ENCODE results near the gene EDN1. TPM values are rescaled to one million over a fixed set of nuclear protein-coding genes. Genes with fewer than 3 reads are reported as not detected.

The EDN1 gene
- total RNA-seq, 1 donor from 2014 or later = 18.8 TPM

DNA sequence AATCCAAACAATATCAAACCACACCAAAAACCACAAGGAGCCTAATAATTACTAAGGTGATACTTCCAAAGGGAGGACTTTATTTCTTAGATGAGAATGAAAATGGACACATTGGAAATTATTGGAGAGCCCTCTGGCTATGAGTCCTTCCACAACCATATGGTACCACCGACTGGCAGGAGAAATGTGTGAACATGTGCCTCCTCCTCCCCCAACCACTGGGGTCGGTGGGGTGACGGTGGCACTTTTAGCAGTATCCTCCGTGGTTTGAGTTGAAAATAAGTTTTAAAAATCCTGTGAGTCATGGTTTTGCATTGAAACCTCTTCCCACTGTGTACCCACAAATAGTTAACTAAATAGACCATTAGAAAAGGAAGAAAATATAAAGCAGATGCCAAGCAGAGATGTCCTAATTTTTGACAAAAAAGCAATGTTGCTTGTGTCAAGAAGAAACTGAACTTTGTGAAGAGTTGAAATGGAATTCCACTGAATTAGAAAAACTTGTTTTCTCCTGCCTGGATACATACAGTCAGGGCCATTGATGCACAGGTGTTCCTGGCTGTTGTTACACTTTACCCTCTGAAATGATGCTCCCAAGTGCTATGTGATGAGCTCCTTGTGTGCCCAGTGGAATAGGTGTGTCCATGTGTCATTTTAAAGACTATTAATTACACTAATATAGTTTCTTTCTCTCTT is 3.2 kb downstream of the EDN1 start:
- TF ChIP-seq, protein P1, sequence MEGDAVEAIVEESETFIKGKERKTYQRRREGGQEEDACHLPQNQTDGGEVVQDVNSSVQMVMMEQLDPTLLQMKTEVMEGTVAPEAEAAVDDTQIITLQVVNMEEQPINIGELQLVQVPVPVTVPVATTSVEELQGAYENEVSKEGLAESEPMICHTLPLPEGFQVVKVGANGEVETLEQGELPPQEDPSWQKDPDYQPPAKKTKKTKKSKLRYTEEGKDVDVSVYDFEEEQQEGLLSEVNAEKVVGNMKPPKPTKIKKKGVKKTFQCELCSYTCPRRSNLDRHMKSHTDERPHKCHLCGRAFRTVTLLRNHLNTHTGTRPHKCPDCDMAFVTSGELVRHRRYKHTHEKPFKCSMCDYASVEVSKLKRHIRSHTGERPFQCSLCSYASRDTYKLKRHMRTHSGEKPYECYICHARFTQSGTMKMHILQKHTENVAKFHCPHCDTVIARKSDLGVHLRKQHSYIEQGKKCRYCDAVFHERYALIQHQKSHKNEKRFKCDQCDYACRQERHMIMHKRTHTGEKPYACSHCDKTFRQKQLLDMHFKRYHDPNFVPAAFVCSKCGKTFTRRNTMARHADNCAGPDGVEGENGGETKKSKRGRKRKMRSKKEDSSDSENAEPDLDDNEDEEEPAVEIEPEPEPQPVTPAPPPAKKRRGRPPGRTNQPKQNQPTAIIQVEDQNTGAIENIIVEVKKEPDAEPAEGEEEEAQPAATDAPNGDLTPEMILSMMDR (IDR thresholded peaks at IDR 0.05) = no peak
- H3K4me3 ChIP-seq = peak overlapping the region; percentile 53
- ATAC-seq = no peak
- no peaks in the 10 kb centered on the region for H3K4me1 ChIP-seq
- H3K9me3 ChIP-seq = no peaks in the 10 kb centered on the region
- no peak for DNase-seq
- intact Hi-C loops (cut with DNase I) = no loop called here
- H3K36me3 ChIP-seq = no peaks in the 10 kb centered on the region
- no peaks in the 10 kb centered on the region for H3K27me3 ChIP-seq
- no peak overlapping the region for H3K27ac ChIP-seq

DNA sequence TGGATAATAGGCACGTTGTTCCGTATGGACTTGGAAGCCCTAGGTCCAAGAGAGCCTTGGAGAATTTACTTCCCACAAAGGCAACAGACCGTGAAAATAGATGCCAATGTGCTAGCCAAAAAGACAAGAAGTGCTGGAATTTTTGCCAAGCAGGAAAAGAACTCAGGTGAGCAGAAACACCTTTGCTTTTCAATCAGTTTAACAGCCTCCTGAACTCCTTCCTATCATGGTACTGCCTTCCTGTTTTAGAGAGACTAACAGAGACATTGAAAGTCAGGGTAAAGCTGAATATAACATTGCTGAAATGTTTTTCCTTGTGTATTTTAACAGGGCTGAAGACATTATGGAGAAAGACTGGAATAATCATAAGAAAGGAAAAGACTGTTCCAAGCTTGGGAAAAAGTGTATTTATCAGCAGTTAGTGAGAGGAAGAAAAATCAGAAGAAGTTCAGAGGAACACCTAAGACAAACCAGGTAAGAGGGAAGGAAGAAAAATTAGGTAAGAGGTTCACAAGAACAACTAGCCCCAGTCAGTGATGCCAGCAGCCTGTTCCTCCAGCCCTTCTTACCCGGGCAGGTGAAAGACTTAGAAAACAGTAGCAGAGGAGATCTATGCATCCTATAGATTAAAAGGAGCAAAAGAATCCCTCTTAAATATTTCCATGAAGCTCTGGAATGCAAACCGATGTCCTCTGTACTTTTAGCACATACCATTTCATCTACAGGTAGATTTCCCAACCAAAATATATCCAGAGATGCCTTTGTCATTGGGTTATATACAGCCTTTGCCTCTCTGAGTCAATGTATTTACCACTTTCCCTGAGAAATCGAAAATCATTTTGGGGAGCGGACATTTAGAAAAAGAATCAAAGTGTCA is 4.0 kb downstream of the EDN1 start:
- Histone ChIP-seq H3K4me3 (no peak overlapping the region), H3K36me3 (no peaks in the 10 kb centered on the region), H3K9me3 (no peaks in the 10 kb centered on the region), H3K4me1 (no peaks in the 10 kb centered on the region), H3K27me3 (no peaks in the 10 kb centered on the region), H3K27ac (no peak overlapping the region)
- DNase-seq (no peak), ATAC-seq (no peak)
- TF ChIP-seq, protein P1 (IDR thresholded peaks at IDR 0.05) = no peak
- intact Hi-C loops (cut with DNase I) = no loop called here

DNA sequence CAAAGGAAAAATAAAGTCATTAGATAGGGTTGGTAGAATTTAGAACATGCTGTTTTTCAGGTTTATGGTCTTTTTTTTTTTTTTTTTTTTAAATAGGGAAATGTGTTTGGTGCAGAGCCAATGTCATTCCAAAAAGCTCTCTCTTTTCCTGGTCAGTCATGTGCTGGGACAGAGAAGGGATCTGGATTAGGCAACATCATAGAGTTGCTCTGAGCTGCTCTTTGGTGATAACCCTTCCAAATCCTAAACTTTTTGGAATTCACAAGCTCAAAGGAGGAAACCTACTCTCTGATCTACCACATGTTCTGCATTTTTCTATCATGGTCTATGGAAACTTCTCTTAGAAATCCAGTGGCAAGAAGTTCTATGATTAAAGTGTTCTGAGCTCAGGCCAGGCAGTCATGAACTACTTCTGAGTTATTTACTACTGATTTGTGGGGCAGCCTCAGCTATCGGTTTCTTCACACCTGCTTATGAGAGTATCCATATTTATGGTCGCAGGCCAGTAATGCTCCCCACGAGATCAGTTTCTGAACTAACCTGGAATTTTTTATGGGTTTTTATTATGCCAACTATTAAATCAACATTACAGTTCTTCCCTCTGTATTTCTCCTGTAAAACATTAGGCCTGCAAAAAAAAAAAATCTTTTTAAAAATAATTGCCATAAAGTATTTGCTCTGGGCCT is 4.8 kb downstream of the EDN1 start:
- intact Hi-C loops (cut with DNase I) = no loop called here
- Histone ChIP-seq H3K27ac (no peak overlapping the region), H3K9me3 (no peaks in the 10 kb centered on the region), H3K4me3 (no peak overlapping the region), H3K27me3 (no peaks in the 10 kb centered on the region), H3K36me3 (no peaks in the 10 kb centered on the region), H3K4me1 (no peaks in the 10 kb centered on the region)
- TF ChIP-seq, protein P1 (IDR thresholded peaks at IDR 0.05) = no peak
- ATAC-seq = no peak
- DNase-seq = no peak

DNA sequence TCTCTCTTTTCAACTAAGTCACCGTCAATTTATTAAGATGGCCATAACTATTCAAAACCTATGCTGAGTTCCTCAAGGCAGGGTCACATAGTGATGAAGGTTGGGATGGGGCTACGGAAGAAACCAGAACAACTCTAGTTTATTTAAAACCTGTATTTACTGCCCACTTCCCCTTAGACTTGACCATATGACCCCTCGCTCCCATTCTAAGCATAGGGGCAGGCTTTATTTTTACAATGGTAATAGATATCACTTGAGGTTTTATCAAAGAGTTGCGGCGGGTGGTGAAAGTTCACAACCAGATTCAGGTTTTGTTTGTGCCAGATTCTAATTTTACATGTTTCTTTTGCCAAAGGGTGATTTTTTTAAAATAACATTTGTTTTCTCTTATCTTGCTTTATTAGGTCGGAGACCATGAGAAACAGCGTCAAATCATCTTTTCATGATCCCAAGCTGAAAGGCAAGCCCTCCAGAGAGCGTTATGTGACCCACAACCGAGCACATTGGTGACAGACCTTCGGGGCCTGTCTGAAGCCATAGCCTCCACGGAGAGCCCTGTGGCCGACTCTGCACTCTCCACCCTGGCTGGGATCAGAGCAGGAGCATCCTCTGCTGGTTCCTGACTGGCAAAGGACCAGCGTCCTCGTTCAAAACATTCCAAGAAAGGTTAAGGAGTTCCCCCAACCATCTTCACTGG is 5.5 kb downstream of the EDN1 start:
- Histone ChIP-seq H3K27me3 (no peaks in the 10 kb centered on the region), H3K27ac (no peak overlapping the region), H3K4me3 (no peak overlapping the region), H3K36me3 (no peaks in the 10 kb centered on the region), H3K9me3 (no peaks in the 10 kb centered on the region), H3K4me1 (no peaks in the 10 kb centered on the region)
- ATAC-seq = no peak
- intact Hi-C loops (cut with DNase I) = no loop called here
- TF ChIP-seq, protein P1 (IDR thresholded peaks at IDR 0.05) = no peak
- no peak for DNase-seq

DNA sequence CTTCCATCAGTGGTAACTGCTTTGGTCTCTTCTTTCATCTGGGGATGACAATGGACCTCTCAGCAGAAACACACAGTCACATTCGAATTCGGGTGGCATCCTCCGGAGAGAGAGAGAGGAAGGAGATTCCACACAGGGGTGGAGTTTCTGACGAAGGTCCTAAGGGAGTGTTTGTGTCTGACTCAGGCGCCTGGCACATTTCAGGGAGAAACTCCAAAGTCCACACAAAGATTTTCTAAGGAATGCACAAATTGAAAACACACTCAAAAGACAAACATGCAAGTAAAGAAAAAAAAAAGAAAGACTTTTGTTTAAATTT is 6.1 kb downstream of the EDN1 start:
- Histone ChIP-seq H3K9me3 (no peaks in the 10 kb centered on the region), H3K4me1 (no peaks in the 10 kb centered on the region), H3K27me3 (no peaks in the 10 kb centered on the region), H3K27ac (no peak overlapping the region), H3K36me3 (no peaks in the 10 kb centered on the region), H3K4me3 (no peak overlapping the region)
- TF ChIP-seq, protein P1 (IDR thresholded peaks at IDR 0.05) = no peak
- no peak for DNase-seq
- intact Hi-C loops (cut with DNase I) = no loop called here
- peak; percentile 20 for ATAC-seq
